Lung (tissue), 12 donors: ENCODE data around the gene PI4K2A. TPM values are rescaled to one million over a fixed set of nuclear protein-coding genes. Genes with fewer than 3 reads are reported as not detected.
A peak's percentile ranks its signal among the peaks of the same experiment; 100 is the strongest.

Experiments
- ATAC-seq: fragments of 200-7000 bp; cut with Tn5 transposase; one replicate; pipeline ENCODE4 v1.9.1; 2020; ENCODE audit warnings: moderate number of reproducible peaks; ENCODE audit not compliant: insufficient read depth, low FRiP score
- DNase-seq, 3 donors: peaks; one replicate each; pipeline ENCODE4 v3.0.0-alpha.2; 2013 to 2017
- H3K27ac ChIP-seq, 2 donors: one replicate each; pipeline ENCODE4 v1.5.1; 2013; ENCODE audit warnings: mild to moderate bottlenecking in 2 of 2, moderate library complexity in 2 of 2, control low read depth in 1 of 2, inconsistent platforms in 1 of 2, low read depth in 1 of 2, low read length in 1 of 2
- H3K27me3 ChIP-seq, 3 donors: one replicate each; pipeline ENCODE4 v1.5.1; 2013; ENCODE audit warnings: low read length in 2 of 3; ENCODE audit not compliant: control insufficient read depth in 3 of 3, insufficient read depth in 3 of 3
- H3K36me3 ChIP-seq, 4 donors: one replicate each; pipeline ENCODE4 v1.5.1; 2013; ENCODE audit warnings: low read length in 4 of 4, mild to moderate bottlenecking in 1 of 4, moderate library complexity in 1 of 4; ENCODE audit not compliant: control insufficient read depth in 4 of 4, insufficient read depth in 4 of 4
- H3K4me1 ChIP-seq, 5 donors: one replicate each; pipeline ENCODE4 v1.5.1; 2013; ENCODE audit warnings: low read length in 5 of 5, mild to moderate bottlenecking in 2 of 5, moderate library complexity in 1 of 5; ENCODE audit not compliant: control insufficient read depth in 5 of 5, insufficient read depth in 5 of 5
- H3K4me3 ChIP-seq: one replicate; pipeline ENCODE4 v1.5.1; 2013; ENCODE audit warnings: mild to moderate bottlenecking, control low read depth, moderate library complexity
- H3K9ac ChIP-seq, 2 donors: one replicate each; pipeline ENCODE4 v1.5.1; 2013; ENCODE audit warnings: low read length in 2 of 2, control low read depth in 1 of 2; ENCODE audit not compliant: insufficient read depth in 1 of 2
- H3K9me3 ChIP-seq, 4 donors: one replicate each; pipeline ENCODE4 v1.5.1; 2013; ENCODE audit warnings: low read length in 3 of 4, mild to moderate bottlenecking in 1 of 4, moderate library complexity in 1 of 4; ENCODE audit not compliant: control insufficient read depth in 4 of 4, insufficient read depth in 3 of 4
- WGBS, 2 donors: extraction: QIAGEN DNeasy Blood & Tissue Kit; methylation state at CpG; one replicate each; pipeline ENCODE4 v1.1.7; 2013; 5-methylcytosine and 5-hydroxymethylcytosine counted together
- polyA plus RNA-seq, 2 donors: library from polyadenylated mRNA; stranded (reverse); fragments of 200-250 nt; gene quantifications; one replicate each; pipeline ENCODE4 v1.2.1, GENCODE V29; 2013
- total RNA-seq, 2 donors: library from RNA; depleted of rRNA in 1 of 2; stranded (reverse); fragments of >200 nt in 1 of 2; gene quantifications; one replicate each; pipeline ENCODE4 v1.2.1, GENCODE V29; 2014 to 2021
- TF ChIP-seq, protein P1 (sequence below): IDR thresholded peaks from 2 replicates; pipeline ENCODE4 v1.5.1; 2012; ENCODE audit warnings: mild to moderate bottlenecking; ENCODE audit errors: control extremely low read depth, extremely low read depth
- donor health status: control.
- donor health status: control.
- donor health status: Bipolar disorder and iron deficiency.
- donor health status: healthy.
- donor health status: DM: yes; HTN: yes; CAD: no.

PI4K2A gene
- total and polyA plus RNA-seq, 4 donors = 12.3 to 22.4 (median 14.8) TPM

DNA sequence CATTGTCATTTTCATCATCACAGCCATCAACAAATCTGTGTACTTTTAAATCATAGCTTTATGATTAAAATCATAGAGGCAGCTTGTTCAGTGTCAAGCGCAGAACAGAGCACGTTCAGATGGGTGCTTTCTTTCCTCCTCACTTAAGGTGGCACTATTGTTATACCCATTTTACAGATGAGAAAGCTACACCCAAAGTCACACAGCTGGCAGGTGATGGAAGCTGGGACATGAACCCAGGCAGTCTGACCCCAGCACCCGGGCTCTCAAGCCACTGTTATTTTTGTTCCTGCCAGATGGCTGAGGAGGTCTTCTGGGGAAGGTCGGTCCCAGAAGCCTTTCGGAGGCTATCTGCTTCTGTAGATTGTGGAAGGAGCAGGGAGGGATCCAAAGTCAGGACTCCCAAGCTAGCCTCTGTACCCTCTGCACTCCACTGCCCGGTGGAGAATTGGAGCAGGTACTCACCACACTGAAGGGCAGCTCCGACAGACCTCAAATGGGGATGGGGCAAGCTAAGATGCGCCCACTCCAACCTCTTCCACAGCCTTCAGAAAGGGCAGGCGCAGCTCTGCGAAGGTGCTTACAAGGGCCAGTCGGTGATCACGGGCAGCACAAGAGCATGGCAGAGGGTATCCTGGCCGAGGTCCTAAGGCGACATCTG is 46.0 kb downstream of the PI4K2A start:
- Histone ChIP-seq H3K4me3 (peak overlapping the region; percentile 77), H3K27ac (peak overlapping the region; percentile 86 to 95), H3K27me3 (no peaks in the 10 kb centered on the region), H3K9ac (peak overlapping the region; percentile 67 to 73), H3K4me1 (peaks cover 0 to 41% (median 19%) of the 10 kb centered on the region in 5 donors), H3K36me3 (no peaks in the 10 kb centered on the region), H3K9me3 (peaks cover 0 to 1% (median 0%) of the 10 kb centered on the region in 4 donors)
- no peak for ATAC-seq
- WGBS, 2 donors = 17 to 23% methylated on average over 14 of the region's 14 CpGs
- DNase-seq = no peak
- TF ChIP-seq, protein P1, sequence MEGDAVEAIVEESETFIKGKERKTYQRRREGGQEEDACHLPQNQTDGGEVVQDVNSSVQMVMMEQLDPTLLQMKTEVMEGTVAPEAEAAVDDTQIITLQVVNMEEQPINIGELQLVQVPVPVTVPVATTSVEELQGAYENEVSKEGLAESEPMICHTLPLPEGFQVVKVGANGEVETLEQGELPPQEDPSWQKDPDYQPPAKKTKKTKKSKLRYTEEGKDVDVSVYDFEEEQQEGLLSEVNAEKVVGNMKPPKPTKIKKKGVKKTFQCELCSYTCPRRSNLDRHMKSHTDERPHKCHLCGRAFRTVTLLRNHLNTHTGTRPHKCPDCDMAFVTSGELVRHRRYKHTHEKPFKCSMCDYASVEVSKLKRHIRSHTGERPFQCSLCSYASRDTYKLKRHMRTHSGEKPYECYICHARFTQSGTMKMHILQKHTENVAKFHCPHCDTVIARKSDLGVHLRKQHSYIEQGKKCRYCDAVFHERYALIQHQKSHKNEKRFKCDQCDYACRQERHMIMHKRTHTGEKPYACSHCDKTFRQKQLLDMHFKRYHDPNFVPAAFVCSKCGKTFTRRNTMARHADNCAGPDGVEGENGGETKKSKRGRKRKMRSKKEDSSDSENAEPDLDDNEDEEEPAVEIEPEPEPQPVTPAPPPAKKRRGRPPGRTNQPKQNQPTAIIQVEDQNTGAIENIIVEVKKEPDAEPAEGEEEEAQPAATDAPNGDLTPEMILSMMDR = no peak

DNA sequence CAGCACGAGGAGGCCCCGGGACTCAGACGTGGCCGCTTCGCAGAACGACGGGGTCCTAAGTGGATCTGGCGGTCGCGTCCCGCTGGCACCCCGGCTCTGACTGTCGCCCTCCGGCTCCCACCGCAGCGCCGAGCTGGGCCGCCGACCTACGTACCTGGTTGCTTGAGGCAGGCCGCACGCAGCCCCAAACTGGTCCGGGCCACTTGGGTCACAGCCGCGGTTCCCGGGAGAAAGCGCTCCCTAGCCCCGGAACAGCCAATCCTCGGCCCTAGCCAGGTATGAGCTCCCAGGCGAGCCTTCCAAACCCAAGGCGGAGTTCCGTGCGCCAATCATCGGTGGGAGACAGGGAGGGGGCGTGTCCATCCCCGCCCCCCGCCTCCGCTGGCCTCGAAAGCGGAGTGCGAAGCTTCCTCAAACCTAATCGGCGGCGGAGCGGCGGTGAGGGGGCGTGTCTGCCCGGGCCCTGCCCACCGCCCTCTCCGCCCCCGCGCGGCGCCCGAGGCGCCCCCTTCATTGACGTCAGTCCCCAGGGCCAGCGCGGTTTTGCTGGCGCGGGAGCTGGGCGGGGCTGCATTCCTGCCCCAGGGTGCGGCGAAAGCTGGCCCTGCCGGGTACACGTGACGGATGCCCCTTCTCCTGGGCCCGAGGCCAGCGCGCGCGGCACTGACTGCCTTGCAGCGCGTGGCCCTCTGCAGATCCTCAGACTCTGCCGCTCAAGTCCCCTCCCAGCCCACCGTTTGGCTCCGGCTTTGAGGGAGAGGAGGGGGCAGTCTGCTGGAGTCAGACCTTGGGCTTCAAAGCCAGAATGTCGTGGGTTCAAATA is 46.7 kb downstream of the PI4K2A start, which contains the start of gene AVPI1:
AVPI1 (minus strand) TSS at position 280 of the 823 bp plus-strand sequence. CDS start 7,336 bp downstream, outside the sequence.
- Histone ChIP-seq H3K27ac (peak within 1 kb of the TSS; percentile 86 to 95), H3K4me3 (peak within 1 kb of the TSS; percentile 77), H3K9ac (peak within 1 kb of the TSS; percentile 67 to 86), H3K4me1 (peaks cover 0 to 41% (median 19%) of the 10 kb centered on the region in 5 donors), H3K27me3 (no peaks in the 10 kb centered on the region), H3K36me3 (no peaks in the 10 kb centered on the region), H3K9me3 (peaks cover 0 to 1% (median 0%) of the 10 kb centered on the region in 4 donors)
- 1% methylated on average over 72 to 78 of the region's 78 CpGs for WGBS, 2 donors
- TF ChIP-seq, protein P1 = no peak
- DNase-seq = peak; percentile 98 to 99 (median 98)
- ATAC-seq = peak; percentile 96

DNA sequence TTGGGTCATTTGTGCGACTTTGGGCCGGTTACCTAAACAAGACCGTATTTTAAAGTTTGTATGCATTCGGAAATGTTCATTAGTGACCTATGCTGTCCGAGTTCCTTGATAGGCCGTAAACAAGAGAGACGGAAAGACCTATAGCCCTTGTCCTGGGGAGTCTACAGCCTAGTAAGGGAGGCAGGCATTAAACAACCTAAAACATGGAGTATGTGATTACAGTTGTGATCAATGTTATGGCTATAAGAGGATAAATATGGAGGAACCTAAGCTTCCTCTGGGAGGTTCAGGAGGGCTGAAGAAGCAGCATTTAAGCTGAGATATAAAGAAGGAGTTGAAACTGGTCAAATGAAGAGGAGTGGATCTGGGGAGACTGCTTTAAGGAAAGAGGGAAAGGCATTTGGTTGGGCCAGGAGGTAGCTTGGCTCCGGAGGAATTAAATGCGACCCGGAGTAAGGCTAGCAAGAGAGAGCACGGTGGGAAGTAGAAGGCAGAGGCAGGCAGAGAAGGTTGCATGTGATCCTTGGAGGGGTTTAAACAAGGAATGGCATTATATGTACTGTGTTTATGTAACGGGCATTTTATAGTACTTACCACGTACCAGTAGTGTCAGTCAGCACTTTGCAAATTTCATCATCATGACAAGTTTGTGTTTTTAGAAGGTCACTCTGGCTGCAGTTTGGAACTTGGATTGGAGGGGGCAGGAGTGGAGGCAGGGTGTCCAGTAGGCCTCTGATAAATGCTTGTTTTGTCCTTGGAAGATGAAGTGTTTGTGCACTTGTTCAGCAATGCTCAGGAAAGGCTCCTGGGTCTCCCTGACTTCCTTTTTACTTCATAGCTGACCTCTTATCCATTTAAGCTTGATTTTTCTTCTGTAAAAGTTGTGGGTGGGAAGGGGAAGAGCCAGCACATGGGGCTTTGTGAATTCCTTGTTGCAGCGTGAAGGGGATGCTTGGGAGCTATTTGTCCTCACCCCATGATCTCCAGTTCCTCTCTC is 47.6 kb downstream of the PI4K2A start:
- Histone ChIP-seq H3K4me1 (peaks cover 0 to 41% (median 19%) of the 10 kb centered on the region in 5 donors), H3K9me3 (peaks cover 0 to 1% (median 0%) of the 10 kb centered on the region in 4 donors), H3K4me3 (no peak overlapping the region), H3K27ac (peak overlapping the region; percentile 71 to 94), H3K9ac (peak overlapping the region; percentile 44 to 86), H3K27me3 (no peaks in the 10 kb centered on the region), H3K36me3 (no peaks in the 10 kb centered on the region)
- ATAC-seq (no peak), DNase-seq (peak in 2 of 3 donors; percentile 39 to 46)
- TF ChIP-seq, protein P1 = no peak
- WGBS, 2 donors = 40 to 46% methylated on average over 14 of the region's 14 CpGs
